Activated B cell treated with CpG ODN at 0.5 μM for 24 hours (primary cell): ENCODE measurements around the gene NCKAP5. TPM values are rescaled to one million over a fixed set of nuclear protein-coding genes. Genes with fewer than 3 reads are reported as not detected.

ENCODE experiments used
- ATAC-seq: fragments of 200-7000 bp; cut with Tn5 transposase; one replicate; pipeline ENCODE4 v1.10.0; 2021; ENCODE audit warnings: low read depth, mild to moderate bottlenecking, moderate library complexity
- CTCF ChIA-PET: fragments of 350-600 bp; sonication (Branson Sonifier 250); formaldehyde crosslinking; loops from one replicate; lab custom pipeline; 2021; ENCODE audit warnings: antibody characterized with exemption; lab: Charles Lee
- POLR2A ChIA-PET: fragments of 350-600 bp; sonication (Branson Sonifier 250); formaldehyde crosslinking; loops from one replicate; lab custom pipeline; 2021; ENCODE audit warnings: antibody characterized with exemption; lab: Charles Lee
- DNase-seq: peaks from one replicate; pipeline ENCODE4 v3.0.0; 2022
- H3K27ac Mint-ChIP-seq: one replicate; pipeline ENCODE4 v1.8.0; 2020; ENCODE audit warnings: mixed read lengths
- H3K27me3 Mint-ChIP-seq: one replicate; pipeline ENCODE4 v1.8.0; 2021; ENCODE audit warnings: mixed read lengths
- H3K36me3 Mint-ChIP-seq: one replicate; pipeline ENCODE4 v1.8.0; 2021; ENCODE audit warnings: low read depth, mixed read lengths
- H3K4me1 Mint-ChIP-seq: one replicate; pipeline ENCODE4 v1.8.0; 2021; ENCODE audit warnings: mixed read lengths
- H3K4me3 Mint-ChIP-seq: one replicate; pipeline ENCODE4 v1.8.0; 2020; ENCODE audit warnings: mild to moderate bottlenecking, mixed read lengths
- H3K9me3 Mint-ChIP-seq: one replicate; pipeline ENCODE4 v1.8.0; 2020; ENCODE audit warnings: mixed read lengths
- intact Hi-C: fragments of 100-400 bp; cut with micrococcal nuclease; formaldehyde crosslinking; loops from one replicate; pipeline ENCODE4 v1.15.1; 2024
- total RNA-seq: library from RNA; stranded (reverse); gene quantifications from 2 replicates; pipeline ENCODE4 v1.2.3, GENCODE V29; 2022
- TF ChIP-seq, protein P1 (sequence below): fragments of 200-600 bp; IDR thresholded peaks from one replicate; pipeline ENCODE4 v1.8.0; 2022; ENCODE audit warnings: antibody characterized with exemption, mild to moderate bottlenecking

The NCKAP5 gene
- total RNA-seq, 1 donor from 2014 or later = not detected

DNA sequence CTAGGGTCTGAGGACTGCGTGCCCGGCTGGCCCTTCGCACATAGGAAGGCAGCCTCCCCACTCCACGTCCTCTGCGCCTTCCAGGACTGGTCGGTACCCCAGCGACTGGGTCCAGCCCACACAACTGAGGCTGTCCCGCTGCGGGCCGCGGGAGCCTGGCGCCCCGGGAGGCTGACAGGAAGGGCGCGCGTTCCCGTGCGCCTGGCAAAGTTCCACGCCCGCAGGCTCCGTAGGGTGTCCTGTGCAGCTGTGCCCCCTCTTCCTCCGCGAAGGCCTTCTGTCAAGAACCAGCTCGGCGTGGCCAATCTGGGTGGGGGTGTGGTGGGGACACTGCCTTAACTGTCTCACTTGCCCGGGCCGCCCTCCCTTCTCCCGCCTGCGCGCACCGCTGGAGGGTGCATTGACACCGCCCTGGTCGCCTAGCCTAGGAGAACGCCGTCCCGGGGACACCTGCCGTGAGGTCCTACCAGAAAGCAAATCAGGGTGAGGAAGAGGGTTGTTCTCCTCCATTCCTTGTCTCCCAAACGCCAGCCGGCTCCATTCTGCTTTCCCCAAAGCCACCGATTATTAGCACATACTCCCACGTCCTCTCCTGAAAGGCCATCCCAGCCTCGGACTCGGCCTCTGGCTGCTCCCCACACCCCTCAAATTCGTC is 897.6 kb downstream of the NCKAP5 start:
- POLR2A ChIA-PET = no interaction called here
- no peak for ATAC-seq

DNA sequence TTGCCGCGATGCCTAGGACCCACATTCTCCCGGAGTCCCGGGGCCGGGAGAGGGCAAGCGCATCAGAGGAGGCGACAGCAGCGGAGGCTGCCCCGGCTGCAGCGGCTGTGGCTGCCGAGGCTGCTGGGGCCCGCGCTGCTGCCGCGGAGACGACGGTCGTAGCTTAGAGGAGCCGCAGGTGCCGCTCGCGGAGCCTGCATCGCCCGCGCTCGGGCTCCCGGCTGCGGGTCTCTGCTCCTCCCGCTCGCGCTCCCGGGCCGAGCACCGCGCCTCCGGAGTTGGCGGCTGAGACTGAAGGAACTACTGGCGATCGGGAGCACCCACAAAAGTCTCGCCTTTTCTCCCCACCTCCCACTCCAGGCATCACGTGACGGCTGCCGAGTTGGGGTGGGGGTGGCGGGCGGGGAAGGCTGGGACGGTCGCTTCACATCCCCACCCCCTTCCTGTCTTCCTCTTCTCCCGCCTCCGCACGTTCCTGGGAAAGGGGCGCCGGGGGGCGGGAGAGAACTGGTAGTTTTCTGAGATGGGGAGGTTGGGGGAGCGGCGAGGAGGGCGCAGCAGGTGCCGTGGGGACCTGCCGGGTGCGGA is 898.3 kb downstream of the NCKAP5 start, which contains the start of gene LYPD1:
LYPD1 (minus strand) TSS at position 298 of the 588 bp plus-strand sequence; CDS start at position 25, 273 bp downstream.
- peaks cover 8% of the 10 kb centered on the region for H3K4me1 Mint-ChIP-seq
- TF ChIP-seq, protein P1, sequence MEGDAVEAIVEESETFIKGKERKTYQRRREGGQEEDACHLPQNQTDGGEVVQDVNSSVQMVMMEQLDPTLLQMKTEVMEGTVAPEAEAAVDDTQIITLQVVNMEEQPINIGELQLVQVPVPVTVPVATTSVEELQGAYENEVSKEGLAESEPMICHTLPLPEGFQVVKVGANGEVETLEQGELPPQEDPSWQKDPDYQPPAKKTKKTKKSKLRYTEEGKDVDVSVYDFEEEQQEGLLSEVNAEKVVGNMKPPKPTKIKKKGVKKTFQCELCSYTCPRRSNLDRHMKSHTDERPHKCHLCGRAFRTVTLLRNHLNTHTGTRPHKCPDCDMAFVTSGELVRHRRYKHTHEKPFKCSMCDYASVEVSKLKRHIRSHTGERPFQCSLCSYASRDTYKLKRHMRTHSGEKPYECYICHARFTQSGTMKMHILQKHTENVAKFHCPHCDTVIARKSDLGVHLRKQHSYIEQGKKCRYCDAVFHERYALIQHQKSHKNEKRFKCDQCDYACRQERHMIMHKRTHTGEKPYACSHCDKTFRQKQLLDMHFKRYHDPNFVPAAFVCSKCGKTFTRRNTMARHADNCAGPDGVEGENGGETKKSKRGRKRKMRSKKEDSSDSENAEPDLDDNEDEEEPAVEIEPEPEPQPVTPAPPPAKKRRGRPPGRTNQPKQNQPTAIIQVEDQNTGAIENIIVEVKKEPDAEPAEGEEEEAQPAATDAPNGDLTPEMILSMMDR = no peak
- peaks cover 45% of the 10 kb centered on the region for H3K27me3 Mint-ChIP-seq
- ChIA-PET CTCF (no interaction called here), POLR2A (no interaction called here)
- ATAC-seq (peak; percentile 37), DNase-seq (no peak)
- H3K36me3 Mint-ChIP-seq = no peaks in the 10 kb centered on the region
- H3K4me3 Mint-ChIP-seq = peak within 1 kb of the TSS; percentile 28
- H3K27ac Mint-ChIP-seq = no peak within 1 kb of the TSS
- intact Hi-C loops = no loop called here
- H3K9me3 Mint-ChIP-seq = no peaks in the 10 kb centered on the region

More for the DNA sequence above, 897.6 kb downstream of the NCKAP5 start:
- intact Hi-C loops = no loop called here
- H3K4me1 Mint-ChIP-seq = peaks cover 8% of the 10 kb centered on the region
- peak overlapping the region; percentile 28 for H3K4me3 Mint-ChIP-seq
- H3K36me3 Mint-ChIP-seq = no peaks in the 10 kb centered on the region
- no peaks in the 10 kb centered on the region for H3K9me3 Mint-ChIP-seq
- no peak for DNase-seq
- TF ChIP-seq, protein P1 = no peak
- no peak overlapping the region for H3K27ac Mint-ChIP-seq
- CTCF ChIA-PET = no interaction called here
- peaks cover 47% of the 10 kb centered on the region for H3K27me3 Mint-ChIP-seq

DNA sequence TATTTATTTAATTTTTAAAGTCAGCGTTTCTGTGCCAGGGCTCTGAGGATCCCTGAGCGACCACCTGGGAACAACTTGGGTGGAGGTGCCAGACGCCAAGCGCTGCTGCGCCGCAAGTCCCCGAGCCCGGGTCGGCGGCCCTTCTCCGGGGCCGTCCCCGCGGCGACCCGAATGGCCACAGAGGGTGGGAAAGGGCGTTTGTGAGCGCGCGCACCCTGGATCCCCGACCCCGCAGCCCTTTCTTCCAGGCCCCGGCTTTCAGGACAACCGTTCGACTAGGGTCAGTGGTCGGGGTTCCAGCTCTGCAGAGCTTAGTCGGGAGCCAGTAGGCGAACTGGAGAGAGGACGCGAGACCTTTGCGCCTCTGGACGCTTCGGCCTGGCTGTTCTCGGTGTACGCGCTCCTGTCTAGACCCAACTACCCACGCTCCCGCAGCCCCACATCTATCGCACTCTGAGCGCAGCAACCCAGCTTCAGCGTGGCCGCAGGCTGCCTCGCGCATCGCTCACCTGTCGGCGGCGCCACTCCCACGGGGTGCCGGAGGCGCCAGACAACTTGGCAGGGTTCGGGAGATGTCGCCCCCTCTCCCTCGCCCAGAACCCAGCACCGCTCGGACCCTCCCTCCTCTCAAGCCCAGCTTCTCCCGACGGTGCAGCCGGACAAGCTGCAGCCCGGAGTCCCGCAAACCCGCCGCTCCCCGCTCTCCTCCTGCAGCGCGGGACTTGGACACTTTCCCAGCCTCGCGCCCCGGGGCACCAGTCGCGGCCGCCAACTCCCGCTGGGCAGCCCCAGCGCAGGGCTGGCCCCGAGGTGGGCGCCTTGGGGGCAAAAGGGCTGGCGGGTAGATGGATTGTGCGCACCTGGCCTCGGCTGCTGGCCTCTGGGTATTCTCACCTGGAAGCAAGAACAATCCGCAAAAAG is 899.0 kb downstream of the NCKAP5 start:
- Mint-ChIP-seq H3K4me1 (peaks cover 8% of the 10 kb centered on the region), H3K27me3 (peaks cover 44% of the 10 kb centered on the region), H3K4me3 (peak overlapping the region; percentile 28), H3K36me3 (no peaks in the 10 kb centered on the region), H3K9me3 (no peaks in the 10 kb centered on the region), H3K27ac (no peak overlapping the region)
- TF ChIP-seq, protein P1 = no peak
- intact Hi-C loops = no loop called here
- CTCF ChIA-PET = no interaction called here
- DNase-seq (no peak), ATAC-seq (no peak)
- POLR2A ChIA-PET = no interaction called here

DNA sequence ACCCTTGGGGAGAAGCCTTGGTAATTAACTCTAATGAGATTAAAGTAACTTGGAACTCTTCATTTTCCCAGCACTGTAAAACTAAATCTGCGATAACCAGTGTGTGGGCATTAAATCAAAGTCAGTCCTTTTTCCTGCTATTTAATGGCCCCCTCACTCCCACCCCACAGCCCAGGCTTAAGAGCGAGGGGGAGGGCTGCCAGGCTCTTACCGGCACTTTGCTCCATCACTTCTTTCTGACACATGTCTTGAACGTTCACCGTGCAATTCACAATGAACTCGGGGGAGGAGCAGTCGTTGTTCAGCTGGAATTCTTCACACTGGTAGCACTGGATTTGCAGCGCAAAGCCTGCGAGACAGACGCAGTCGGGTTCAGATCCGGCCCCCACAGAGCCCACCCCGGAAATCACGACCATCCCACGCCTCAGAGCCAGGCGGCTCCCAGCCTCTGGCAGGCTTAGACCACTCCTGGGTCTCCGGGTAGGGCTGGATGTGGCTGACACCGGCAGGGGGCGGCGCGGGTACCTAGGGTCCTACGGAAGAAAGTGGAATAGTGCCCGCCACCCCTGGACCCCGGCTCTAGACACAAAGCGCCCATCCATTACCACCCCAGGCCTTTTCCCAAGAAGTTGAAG is 900.0 kb downstream of the NCKAP5 start:
- ATAC-seq (no peak), DNase-seq (no peak)
- intact Hi-C loops = no loop called here
- Mint-ChIP-seq H3K4me3 (peak overlapping the region; percentile 48), H3K4me1 (peaks cover 8% of the 10 kb centered on the region), H3K27me3 (peaks cover 41% of the 10 kb centered on the region), H3K27ac (no peak overlapping the region), H3K36me3 (no peaks in the 10 kb centered on the region), H3K9me3 (no peaks in the 10 kb centered on the region)
- TF ChIP-seq, protein P1 = no peak
- POLR2A ChIA-PET = no interaction called here
- CTCF ChIA-PET = no interaction called here
